Smooth muscle cell (in vitro differentiated cells): ENCODE results near the gene SCARB1. TPM values are rescaled to one million over a fixed set of nuclear protein-coding genes. Genes with fewer than 3 reads are reported as not detected.

Experiments used
- DNase-seq: peaks from one replicate; lab custom pipeline; 2025; ENCODE audit not compliant: unreplicated experiment; lab: John Stamatoyannopoulos, UW
- H2AFZ ChIP-seq: fragments of 200-600 bp; sonication (generic); 2 replicates; pipeline ENCODE4 v1.6.0; 2016; ENCODE audit warnings: antibody characterized with exemption, low read depth, mild to moderate bottlenecking
- H3F3A ChIP-seq: fragments of 200-600 bp; sonication (generic); 2 replicates; pipeline ENCODE4 v1.6.0; 2017; ENCODE audit warnings: antibody characterized with exemption, low read depth
- H3K27ac ChIP-seq: fragments of 200-600 bp; sonication (generic); 2 replicates; pipeline ENCODE4 v1.5.1; 2016; ENCODE audit warnings: low read depth, mild to moderate bottlenecking
- H3K27me3 ChIP-seq: fragments of 200-600 bp; sonication (generic); 2 replicates; pipeline ENCODE4 v1.6.1; 2016; ENCODE audit warnings: low read depth, mild to moderate bottlenecking
- H3K36me3 ChIP-seq: fragments of 200-600 bp; sonication (generic); 2 replicates; pipeline ENCODE4 v1.5.1; 2016; ENCODE audit warnings: low read depth
- H3K4me1 ChIP-seq: fragments of 200-600 bp; sonication (generic); 2 replicates; pipeline ENCODE4 v1.5.1; 2016; ENCODE audit warnings: low read depth
- H3K4me2 ChIP-seq: fragments of 200-600 bp; sonication (generic); 2 replicates; pipeline ENCODE4 v1.6.0; 2016; ENCODE audit warnings: mild to moderate bottlenecking
- H3K4me3 ChIP-seq: fragments of 200-600 bp; sonication (generic); 2 replicates; pipeline ENCODE4 v1.5.1; 2016; ENCODE audit warnings: mild to moderate bottlenecking
- H3K79me2 ChIP-seq: fragments of 200-600 bp; sonication (generic); 2 replicates; pipeline ENCODE4 v1.6.0; 2016; ENCODE audit warnings: low read depth, mild to moderate bottlenecking
- H3K9ac ChIP-seq: fragments of 200-600 bp; sonication (generic); 2 replicates; pipeline ENCODE4 v1.6.0; 2016; ENCODE audit warnings: low read depth
- H3K9me3 ChIP-seq: fragments of 200-600 bp; sonication (generic); replicated peaks from 2 replicates; pipeline ENCODE4 v1.5.1; 2016; ENCODE audit warnings: low read depth
- H4K20me1 ChIP-seq: fragments of 200-600 bp; sonication (generic); 2 replicates; pipeline ENCODE4 v1.6.0; 2016; ENCODE audit warnings: low read depth
- whole genome bisulfite sequencing: methylation state at CpG from one replicate; pipeline ENCODE4 v1.1.7; 2016; ENCODE audit warnings: low lambda C conversion rate; 5-methylcytosine and 5-hydroxymethylcytosine counted together
- polyA plus RNA-seq: library from polyadenylated mRNA; unstranded; fragments of >200 nt; fragmentation: Nextera tagmentation; extraction: Ambion mirVana; gene quantifications from 2 replicates; pipeline ENCODE4 v1.2.1, GENCODE V29; 2016
- total RNA-seq: library from RNA; depleted of rRNA; stranded (reverse); fragments of >200 nt; gene quantifications from 2 replicates; pipeline ENCODE4 v1.2.3, GENCODE V29; 2014
- TF ChIP-seq, protein P1 (sequence below): fragments of 200-600 bp; sonication (generic); IDR thresholded peaks from 2 replicates; pipeline ENCODE4 v1.5.1; 2017; ENCODE audit warnings: borderline replicate concordance, mild to moderate bottlenecking, antibody characterized with exemption; ENCODE audit not compliant: insufficient read depth, poor library complexity, severe bottlenecking

The SCARB1 gene
- total and polyA plus RNA-seq, 2 experiments from 2014 or later, result 6.8 to 10.1 TPM

DNA sequence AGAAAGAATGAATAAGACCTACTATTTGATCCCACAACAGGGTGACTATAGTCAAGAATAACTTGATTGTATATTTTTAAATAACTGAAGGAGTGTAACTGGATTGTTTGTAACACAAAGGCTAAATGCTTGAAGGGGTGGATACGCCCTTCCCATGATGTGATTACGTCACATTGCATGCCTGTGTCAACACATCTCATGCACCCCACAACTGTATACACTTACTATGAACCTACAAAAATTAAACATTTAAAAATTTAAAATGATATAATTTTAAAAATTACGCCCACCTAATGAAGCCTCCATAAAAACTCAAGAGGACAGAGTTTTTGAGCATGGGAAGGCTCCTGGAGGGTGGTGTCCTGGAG is 94.5 kb downstream of the SCARB1 start:
- Histone ChIP-seq H3K4me2 (peak overlapping the region; percentile 34), H3K9ac (no peak overlapping the region), H3K79me2 (no peaks in the 10 kb centered on the region), H3K4me1 (peaks cover 11% of the 10 kb centered on the region), H3K4me3 (no peak overlapping the region), H3K9me3 (no peaks in the 10 kb centered on the region), H3K27me3 (no peaks in the 10 kb centered on the region), H3K36me3 (no peaks in the 10 kb centered on the region), H4K20me1 (no peaks in the 10 kb centered on the region), H2AFZ (no peak overlapping the region), H3K27ac (peak overlapping the region; percentile 71), H3F3A (peaks cover 13% of the 10 kb centered on the region)
- DNase-seq, result no peak
- TF ChIP-seq, protein P1, sequence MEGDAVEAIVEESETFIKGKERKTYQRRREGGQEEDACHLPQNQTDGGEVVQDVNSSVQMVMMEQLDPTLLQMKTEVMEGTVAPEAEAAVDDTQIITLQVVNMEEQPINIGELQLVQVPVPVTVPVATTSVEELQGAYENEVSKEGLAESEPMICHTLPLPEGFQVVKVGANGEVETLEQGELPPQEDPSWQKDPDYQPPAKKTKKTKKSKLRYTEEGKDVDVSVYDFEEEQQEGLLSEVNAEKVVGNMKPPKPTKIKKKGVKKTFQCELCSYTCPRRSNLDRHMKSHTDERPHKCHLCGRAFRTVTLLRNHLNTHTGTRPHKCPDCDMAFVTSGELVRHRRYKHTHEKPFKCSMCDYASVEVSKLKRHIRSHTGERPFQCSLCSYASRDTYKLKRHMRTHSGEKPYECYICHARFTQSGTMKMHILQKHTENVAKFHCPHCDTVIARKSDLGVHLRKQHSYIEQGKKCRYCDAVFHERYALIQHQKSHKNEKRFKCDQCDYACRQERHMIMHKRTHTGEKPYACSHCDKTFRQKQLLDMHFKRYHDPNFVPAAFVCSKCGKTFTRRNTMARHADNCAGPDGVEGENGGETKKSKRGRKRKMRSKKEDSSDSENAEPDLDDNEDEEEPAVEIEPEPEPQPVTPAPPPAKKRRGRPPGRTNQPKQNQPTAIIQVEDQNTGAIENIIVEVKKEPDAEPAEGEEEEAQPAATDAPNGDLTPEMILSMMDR, result no peak
- WGBS, result 78% methylated on average over 3 of the region's 3 CpGs

DNA sequence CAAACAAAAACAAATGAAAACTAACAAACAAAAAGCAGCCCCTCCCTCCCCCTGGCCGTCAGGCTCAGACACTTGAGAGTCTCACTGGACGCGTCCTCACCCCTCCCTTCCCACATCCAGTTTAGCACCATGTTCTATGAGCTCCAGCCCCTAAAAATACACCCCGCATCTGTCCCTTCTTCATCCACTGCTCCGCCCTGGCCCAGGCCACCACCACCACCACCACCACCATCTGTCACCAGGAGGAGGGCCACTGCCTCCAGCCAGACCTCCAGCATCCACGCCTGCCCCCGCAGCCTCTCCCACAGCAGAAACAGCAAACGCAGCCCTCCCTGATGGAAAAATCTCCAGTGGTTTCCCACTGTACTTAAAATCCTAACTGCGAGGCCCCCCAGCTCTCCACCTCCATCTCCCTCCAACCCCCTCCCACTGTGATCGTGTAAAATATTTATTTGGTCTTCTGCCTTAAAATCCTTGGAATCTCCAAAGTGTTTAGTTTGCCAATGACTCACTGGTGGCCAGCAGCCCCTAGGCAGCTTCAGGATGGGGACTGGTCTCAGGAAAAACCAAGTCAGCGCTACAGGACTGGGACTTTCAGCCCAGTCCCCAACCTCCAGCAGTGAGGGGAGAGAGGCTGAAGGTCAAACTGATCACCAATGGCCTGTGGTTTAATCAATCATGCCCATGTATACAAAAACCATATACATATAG is 95.1 kb downstream of the SCARB1 start:
- Histone ChIP-seq H3K27me3 (no peaks in the 10 kb centered on the region), H3K79me2 (no peaks in the 10 kb centered on the region), H3K4me3 (no peak overlapping the region), H3K4me1 (peaks cover 11% of the 10 kb centered on the region), H4K20me1 (no peaks in the 10 kb centered on the region), H3K9me3 (no peaks in the 10 kb centered on the region), H3F3A (peaks cover 19% of the 10 kb centered on the region), H3K27ac (peak overlapping the region; percentile 71), H2AFZ (no peak overlapping the region), H3K9ac (no peak overlapping the region), H3K36me3 (no peaks in the 10 kb centered on the region), H3K4me2 (peak overlapping the region; percentile 34)
- TF ChIP-seq, protein P1, result no peak
- 44% methylated on average over 10 of the region's 11 CpGs for WGBS
- DNase-seq, result peak; percentile 10

DNA sequence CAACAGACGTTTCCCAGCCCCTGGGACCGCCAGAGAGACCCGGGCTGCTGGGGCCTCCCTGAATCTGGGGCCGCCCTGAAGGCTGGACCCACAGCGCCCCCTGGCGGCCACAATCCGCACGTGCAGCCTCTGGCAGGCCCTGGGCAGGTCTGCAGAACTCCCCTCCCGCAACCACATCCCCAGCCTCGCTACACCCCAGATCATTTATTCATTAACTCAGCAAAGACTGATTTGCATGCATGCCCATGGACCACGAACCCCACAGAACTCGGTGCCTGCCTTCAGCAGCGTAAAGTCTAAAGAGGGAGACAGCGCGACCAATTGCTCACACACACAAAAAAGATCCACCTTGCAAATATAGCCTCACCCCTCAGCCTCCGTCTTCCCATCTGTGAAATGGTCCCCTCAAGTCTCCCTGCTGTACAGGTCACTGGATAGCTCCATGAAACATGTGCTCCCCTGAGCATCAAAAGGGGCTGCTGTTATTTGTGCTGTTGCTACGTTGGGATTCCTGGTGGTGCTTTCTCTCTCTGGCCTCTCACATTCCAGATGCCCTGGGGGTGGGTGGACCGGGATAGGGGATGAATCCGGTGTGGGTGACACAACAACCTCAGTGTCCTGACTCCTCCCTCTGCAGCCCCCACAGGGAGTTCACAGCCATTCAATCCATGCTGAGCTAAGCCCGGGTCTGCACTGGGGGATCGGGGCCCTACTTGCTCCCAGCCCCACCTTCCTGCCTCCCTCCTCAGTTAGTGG is 96.4 kb downstream of the SCARB1 start:
- Histone ChIP-seq H3K27ac (peak overlapping the region; percentile 81), H3K4me3 (no peak overlapping the region), H4K20me1 (no peaks in the 10 kb centered on the region), H3F3A (peaks cover 19% of the 10 kb centered on the region), H3K36me3 (no peaks in the 10 kb centered on the region), H3K4me1 (peaks cover 11% of the 10 kb centered on the region), H3K79me2 (no peaks in the 10 kb centered on the region), H3K9ac (no peak overlapping the region), H3K4me2 (no peak overlapping the region), H3K9me3 (no peaks in the 10 kb centered on the region), H2AFZ (no peak overlapping the region), H3K27me3 (no peaks in the 10 kb centered on the region)
- TF ChIP-seq, protein P1, result peak; percentile 100
- DNase-seq, result peak; percentile 67
- 23% methylated on average over 20 of the region's 21 CpGs for WGBS
